Vagina (tissue), 2 donors: ENCODE measurements around the gene CDH13. TPM values are rescaled to one million over a fixed set of nuclear protein-coding genes. Genes with fewer than 3 reads are reported as not detected.

Source experiments
- DNase-seq, 2 donors: peaks; one replicate each; pipeline ENCODE4 v3.0.0-alpha.2; 2017; ENCODE audit errors: extremely low spot score in 2 of 2
- H3K27ac ChIP-seq: fragments of 200-600 bp; sonication (generic); one replicate; pipeline ENCODE4 v1.5.1; 2019
- H3K27me3 ChIP-seq: fragments of 200-600 bp; sonication (generic); one replicate; pipeline ENCODE4 v1.5.1; 2019
- H3K36me3 ChIP-seq, 2 donors: fragments of 200-600 bp; sonication (generic); one replicate each; pipeline ENCODE4 v1.5.1; 2017 to 2019
- H3K4me1 ChIP-seq: fragments of 200-600 bp; sonication (generic); one replicate; pipeline ENCODE4 v1.5.1; 2019
- H3K4me3 ChIP-seq, 2 donors: fragments of 200-600 bp; sonication (generic); 1 replicate in 1 of 2; 2 replicates in 1 of 2; pipeline ENCODE4 v1.5.1; 2016 to 2019
- H3K9me3 ChIP-seq: fragments of 200-600 bp; sonication (generic); one replicate; pipeline ENCODE4 v1.5.1; 2019
- POLR2A ChIP-seq, 2 donors: fragments of 450-650 bp; IDR thresholded peaks; one replicate each; pipeline ENCODE4 v1.6.1; 2017; ENCODE audit warnings: antibody characterized with exemption in 2 of 2, mild to moderate bottlenecking in 2 of 2, moderate library complexity in 2 of 2
- POLR2AphosphoS5 ChIP-seq, 2 donors: sonication (generic); formaldehyde crosslinking; IDR thresholded peaks; one replicate each; pipeline ENCODE4 v1.9.0; 2017; ENCODE audit warnings: antibody characterized with exemption in 2 of 2, mild to moderate bottlenecking in 2 of 2, low read depth in 1 of 2; ENCODE audit not compliant: insufficient read depth in 1 of 2
- intact Hi-C: fragments of 100-400 bp; cut with DNase I; formaldehyde crosslinking; loops from one replicate; pipeline ENCODE4 v1.15.1; 2023
- total RNA-seq: library from RNA; depleted of rRNA; stranded (reverse); fragments of >200 nt; gene quantifications from one replicate; pipeline ENCODE4 v1.2.3, GENCODE V29; 2016
- TF ChIP-seq, protein P1 (sequence below), 3 experiments: fragments of 450-650 bp in 2 of 3; fragments of 200-600 bp in 1 of 3; sonication (generic) in 1 of 3; IDR thresholded peaks; one replicate each; pipeline ENCODE4 v1.5.1; 2017 to 2019; ENCODE audit warnings: antibody characterized with exemption in 3 of 3, mild to moderate bottlenecking in 2 of 3, moderate library complexity in 2 of 3

The CDH13 gene
- total RNA-seq, 1 donor from 2014 or later: 123 TPM

DNA sequence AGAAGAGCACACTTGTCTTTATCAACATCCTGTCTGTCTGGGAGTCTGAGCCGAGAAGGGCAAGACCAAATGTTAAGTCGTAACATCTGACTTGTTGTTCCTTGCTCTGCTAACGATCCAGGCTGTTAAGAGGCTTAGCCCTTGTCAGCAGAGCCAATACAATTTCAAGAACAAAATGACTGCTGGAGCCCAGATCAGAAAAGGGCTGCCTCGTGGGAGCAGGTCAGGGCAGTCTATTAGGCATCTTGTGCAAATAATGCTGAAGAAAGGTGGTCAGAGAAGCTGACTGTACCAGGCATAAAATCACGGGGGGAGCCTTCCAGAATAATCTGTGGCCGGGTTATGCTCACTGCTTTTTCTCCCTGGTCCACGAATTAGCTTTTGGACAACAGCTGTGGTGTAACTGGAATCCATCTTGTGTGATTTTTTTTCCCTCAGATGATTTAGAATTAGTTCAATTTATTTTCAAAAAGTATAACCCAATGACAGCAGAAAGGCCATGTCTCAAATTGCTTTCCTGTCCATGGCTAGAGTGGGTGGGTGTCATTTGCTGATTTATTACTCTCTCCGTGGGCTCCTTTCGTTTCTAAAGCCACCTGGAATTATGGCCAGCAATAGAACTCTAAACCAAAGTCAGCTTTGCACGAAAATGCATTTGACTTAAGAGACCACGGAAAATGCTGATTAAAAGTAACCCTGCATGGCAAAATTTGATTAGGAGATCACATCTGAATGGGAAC lies 959.9 kb downstream of the CDH13 start:
- Histone ChIP-seq H3K36me3 (no peaks in the 10 kb centered on the region), H3K4me3 (no peak overlapping the region), H3K4me1 (no peaks in the 10 kb centered on the region), H3K27ac (no peak overlapping the region), H3K27me3 (no peaks in the 10 kb centered on the region), H3K9me3 (no peaks in the 10 kb centered on the region)
- intact Hi-C loops: no loop called here
- TF ChIP-seq POLR2A (IDR thresholded peaks at IDR 0.05): no peak
- no peak for TF ChIP-seq POLR2AphosphoS5 (IDR thresholded peaks at IDR 0.05; ENCODE audit: insufficient read depth in 1 of 2, low read depth in 1 of 2)
- TF ChIP-seq, protein P1, sequence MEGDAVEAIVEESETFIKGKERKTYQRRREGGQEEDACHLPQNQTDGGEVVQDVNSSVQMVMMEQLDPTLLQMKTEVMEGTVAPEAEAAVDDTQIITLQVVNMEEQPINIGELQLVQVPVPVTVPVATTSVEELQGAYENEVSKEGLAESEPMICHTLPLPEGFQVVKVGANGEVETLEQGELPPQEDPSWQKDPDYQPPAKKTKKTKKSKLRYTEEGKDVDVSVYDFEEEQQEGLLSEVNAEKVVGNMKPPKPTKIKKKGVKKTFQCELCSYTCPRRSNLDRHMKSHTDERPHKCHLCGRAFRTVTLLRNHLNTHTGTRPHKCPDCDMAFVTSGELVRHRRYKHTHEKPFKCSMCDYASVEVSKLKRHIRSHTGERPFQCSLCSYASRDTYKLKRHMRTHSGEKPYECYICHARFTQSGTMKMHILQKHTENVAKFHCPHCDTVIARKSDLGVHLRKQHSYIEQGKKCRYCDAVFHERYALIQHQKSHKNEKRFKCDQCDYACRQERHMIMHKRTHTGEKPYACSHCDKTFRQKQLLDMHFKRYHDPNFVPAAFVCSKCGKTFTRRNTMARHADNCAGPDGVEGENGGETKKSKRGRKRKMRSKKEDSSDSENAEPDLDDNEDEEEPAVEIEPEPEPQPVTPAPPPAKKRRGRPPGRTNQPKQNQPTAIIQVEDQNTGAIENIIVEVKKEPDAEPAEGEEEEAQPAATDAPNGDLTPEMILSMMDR (IDR thresholded peaks at IDR 0.05): no peak
- no peak for DNase-seq

DNA sequence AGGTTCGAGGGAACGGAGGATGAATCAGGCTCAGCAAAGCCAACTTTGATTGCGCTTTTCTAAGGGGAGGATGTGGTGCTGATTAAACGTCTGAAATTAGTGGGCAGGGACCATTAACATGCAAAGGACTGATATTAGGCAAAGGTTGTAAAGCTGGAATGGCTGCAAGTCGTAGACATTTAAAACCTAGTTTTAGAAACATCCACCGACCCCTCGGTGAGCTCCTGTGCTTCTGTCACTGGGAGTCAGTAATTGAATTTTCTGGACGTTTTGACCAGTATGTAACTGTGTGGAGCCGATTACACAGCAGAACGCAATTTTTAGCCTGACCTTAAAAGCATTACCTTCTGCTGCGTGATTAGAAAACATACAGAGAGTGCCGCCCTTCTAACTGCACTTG lies 960.4 kb downstream of the CDH13 start:
- no peak for TF ChIP-seq POLR2AphosphoS5 (IDR thresholded peaks at IDR 0.05; ENCODE audit: insufficient read depth in 1 of 2, low read depth in 1 of 2)
- DNase-seq: no peak
- H3K9me3 ChIP-seq: no peaks in the 10 kb centered on the region
- no peak overlapping the region for H3K4me3 ChIP-seq
- no peaks in the 10 kb centered on the region for H3K27me3 ChIP-seq
- no peaks in the 10 kb centered on the region for H3K36me3 ChIP-seq
- no peak overlapping the region for H3K27ac ChIP-seq
- intact Hi-C loops: no loop called here
- H3K4me1 ChIP-seq: no peaks in the 10 kb centered on the region

DNA sequence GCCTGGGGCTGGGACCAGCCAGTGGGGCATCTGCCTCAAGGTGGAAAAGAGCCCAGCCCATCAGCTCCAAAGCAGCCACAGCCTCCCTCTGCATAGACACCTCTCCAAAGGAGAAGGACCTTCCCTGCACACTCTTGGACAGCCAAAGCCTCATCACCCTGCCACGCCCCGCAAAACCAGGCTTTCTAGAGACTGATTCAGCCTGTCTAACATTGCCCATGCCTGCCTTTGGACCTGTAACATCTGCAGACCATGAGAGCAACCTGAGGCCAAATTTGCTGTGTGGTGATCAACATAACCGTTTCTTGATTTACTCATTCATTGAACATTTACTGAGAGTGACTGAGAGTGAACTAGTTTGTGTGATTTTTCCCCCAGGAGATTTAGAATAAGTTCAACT lies 961.3 kb downstream of the CDH13 start:
- Histone ChIP-seq H3K27ac (no peak overlapping the region), H3K27me3 (no peaks in the 10 kb centered on the region), H3K4me1 (no peaks in the 10 kb centered on the region), H3K36me3 (no peaks in the 10 kb centered on the region), H3K9me3 (no peaks in the 10 kb centered on the region), H3K4me3 (no peak overlapping the region)
- intact Hi-C loops: no loop called here
- no peak for TF ChIP-seq POLR2AphosphoS5 (IDR thresholded peaks at IDR 0.05; ENCODE audit: insufficient read depth in 1 of 2, low read depth in 1 of 2)
- no peak for DNase-seq

DNA sequence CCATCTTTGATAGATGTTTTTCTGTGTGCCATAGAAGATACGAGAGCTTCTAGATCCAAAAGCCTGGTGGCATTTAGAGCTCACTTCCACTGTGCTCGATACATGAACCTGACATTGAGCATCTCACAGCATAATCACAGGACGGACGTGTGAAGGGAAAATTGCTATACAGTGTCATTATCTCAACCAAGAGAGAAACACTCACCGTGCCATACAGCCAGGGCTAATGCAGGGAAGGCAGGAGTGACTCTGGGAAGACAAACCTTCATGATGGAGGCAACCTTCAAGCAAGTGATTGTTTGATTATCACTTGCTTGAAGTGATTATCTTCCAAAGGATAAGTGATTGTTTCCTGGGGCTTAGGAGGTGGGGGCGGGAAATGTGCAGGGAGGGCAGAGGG lies 962.8 kb downstream of the CDH13 start:
- intact Hi-C loops: no loop called here
- TF ChIP-seq POLR2AphosphoS5 (IDR thresholded peaks at IDR 0.05; ENCODE audit: insufficient read depth in 1 of 2, low read depth in 1 of 2) (no peak), POLR2A (IDR thresholded peaks at IDR 0.05) (no peak)
- TF ChIP-seq, protein P1 (IDR thresholded peaks at IDR 0.05): no peak

DNA sequence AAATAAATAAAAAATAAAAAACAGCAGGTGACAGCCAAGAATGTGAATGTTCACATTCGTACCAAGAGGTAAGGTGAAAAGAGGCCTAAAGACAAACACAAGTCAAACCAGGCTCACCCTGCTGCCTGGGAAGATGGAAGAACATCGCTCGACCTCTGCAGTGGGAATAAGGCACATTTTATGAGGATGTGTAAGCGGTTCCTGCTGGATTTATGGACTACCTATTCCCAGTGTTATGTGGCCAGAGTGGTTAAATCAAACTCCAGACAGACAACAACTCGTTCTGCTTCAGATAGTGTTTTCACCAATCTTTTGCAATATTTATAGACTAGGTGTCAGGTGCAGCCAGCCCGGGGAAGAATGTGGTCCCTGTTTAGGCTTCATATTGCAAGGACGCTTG lies 966.0 kb downstream of the CDH13 start:
- Histone ChIP-seq H3K27ac (no peak overlapping the region), H3K27me3 (no peaks in the 10 kb centered on the region), H3K36me3 (no peaks in the 10 kb centered on the region), H3K9me3 (no peaks in the 10 kb centered on the region), H3K4me1 (no peaks in the 10 kb centered on the region), H3K4me3 (no peak overlapping the region)
- no peak for DNase-seq
- TF ChIP-seq POLR2AphosphoS5 (IDR thresholded peaks at IDR 0.05; ENCODE audit: insufficient read depth in 1 of 2, low read depth in 1 of 2): no peak
- TF ChIP-seq, protein P1 (IDR thresholded peaks at IDR 0.05): no peak
- no peak for TF ChIP-seq POLR2A (IDR thresholded peaks at IDR 0.05)
- intact Hi-C loops: no loop called here

More for the DNA sequence above, 962.8 kb downstream of the CDH13 start:
- H3K27ac ChIP-seq: no peak overlapping the region
- no peak for DNase-seq
- H3K4me3 ChIP-seq: no peak overlapping the region
- no peaks in the 10 kb centered on the region for H3K4me1 ChIP-seq
- H3K27me3 ChIP-seq: no peaks in the 10 kb centered on the region
- H3K36me3 ChIP-seq: no peaks in the 10 kb centered on the region
- H3K9me3 ChIP-seq: no peaks in the 10 kb centered on the region

DNA sequence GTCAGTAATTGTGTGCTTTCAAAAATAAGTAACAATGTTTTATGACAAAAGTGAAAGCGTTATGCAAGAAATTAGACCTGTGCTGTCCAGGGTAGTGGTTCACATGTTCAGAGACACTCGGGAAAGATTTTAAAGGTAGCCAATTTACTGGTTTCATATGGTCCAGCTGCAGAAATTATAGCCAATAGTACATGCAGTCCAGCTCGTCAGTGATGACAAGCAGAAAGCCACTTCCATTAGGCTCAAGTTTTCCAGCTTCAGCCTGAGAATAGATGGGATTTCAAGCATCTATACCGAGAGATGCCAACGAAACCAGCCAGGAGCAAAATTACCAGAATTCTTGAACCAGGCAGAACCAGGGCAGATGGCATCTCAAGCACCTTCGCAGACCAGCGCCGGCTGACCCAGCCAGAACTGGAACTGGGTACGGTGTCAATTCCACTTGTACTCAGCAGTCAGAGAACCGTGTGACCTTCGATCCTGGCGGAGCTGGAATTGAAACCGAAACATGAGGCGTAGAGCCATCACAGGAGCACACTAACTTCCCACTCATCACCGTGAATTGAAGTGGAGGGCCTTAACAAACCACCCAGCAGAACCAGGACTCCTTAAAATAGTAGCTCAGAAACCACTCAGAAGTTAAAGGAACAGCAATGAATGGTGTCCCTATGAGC lies 973.2 kb downstream of the CDH13 start:
- intact Hi-C loops: no loop called here
- no peaks in the 10 kb centered on the region for H3K4me1 ChIP-seq
- no peaks in the 10 kb centered on the region for H3K36me3 ChIP-seq
- no peak overlapping the region for H3K4me3 ChIP-seq
- no peak for DNase-seq
- H3K27me3 ChIP-seq: no peaks in the 10 kb centered on the region
- TF ChIP-seq POLR2AphosphoS5 (IDR thresholded peaks at IDR 0.05; ENCODE audit: insufficient read depth in 1 of 2, low read depth in 1 of 2) (no peak), POLR2A (IDR thresholded peaks at IDR 0.05) (no peak)
- TF ChIP-seq, protein P1 (IDR thresholded peaks at IDR 0.05): no peak
- no peaks in the 10 kb centered on the region for H3K9me3 ChIP-seq
- no peak overlapping the region for H3K27ac ChIP-seq
